ENCODE measurements around the gene PHKA2.

The PHKA2 gene

GRCh38 chrX:18996536-18996935, 12.6 kb upstream of the PHKA2 start:
- peaks cover 21% of the 10 kb centered on the region for H3K9me3 Mint-ChIP-seq
- no peaks in the 10 kb centered on the region for H3K36me3 Mint-ChIP-seq (ENCODE audit: low read depth)
- no peak for DNase-seq
- H3K4me3 Mint-ChIP-seq = no peak overlapping the region
- no peak overlapping the region for H3K27ac Mint-ChIP-seq
- H3K4me1 Mint-ChIP-seq = no peaks in the 10 kb centered on the region
- TF ChIP-seq CTCF (IDR thresholded peaks at IDR 0.05) = no peak
- peaks cover 7% of the 10 kb centered on the region for H3K27me3 Mint-ChIP-seq (ENCODE audit: low read depth, poor library complexity)

GRCh38 chrX:18995221-18995620, 11.3 kb upstream of the PHKA2 start:
- Mint-ChIP-seq H3K27ac (no peak overlapping the region), H3K36me3 (ENCODE audit: low read depth) (no peaks in the 10 kb centered on the region), H3K27me3 (ENCODE audit: low read depth, poor library complexity) (peaks cover 5% of the 10 kb centered on the region)

GRCh38 chrX:18994713-18995112, 10.8 kb upstream of the PHKA2 start:
- no peak for DNase-seq
- no peak overlapping the region for H3K4me3 Mint-ChIP-seq
- no peaks in the 10 kb centered on the region for H3K36me3 Mint-ChIP-seq (ENCODE audit: low read depth)
- peaks cover 4% of the 10 kb centered on the region for H3K27me3 Mint-ChIP-seq (ENCODE audit: low read depth, poor library complexity)
- H3K9me3 Mint-ChIP-seq = peaks cover 16% of the 10 kb centered on the region
- H3K27ac Mint-ChIP-seq = no peak overlapping the region
- no peak for TF ChIP-seq CTCF (IDR thresholded peaks at IDR 0.05)
- no peaks in the 10 kb centered on the region for H3K4me1 Mint-ChIP-seq

More at GRCh38 chrX:18995221-18995620, 11.3 kb upstream of the PHKA2 start:
- DNase-seq = no peak
- H3K9me3 Mint-ChIP-seq = peaks cover 16% of the 10 kb centered on the region
- no peak for TF ChIP-seq CTCF (IDR thresholded peaks at IDR 0.05)
- no peak overlapping the region for H3K4me3 Mint-ChIP-seq
- H3K4me1 Mint-ChIP-seq = no peaks in the 10 kb centered on the region

- no peaks in the 10 kb centered on the region for H3K4me1 Mint-ChIP-seq
- no peak overlapping the region for H3K27ac Mint-ChIP-seq
- H3K27me3 Mint-ChIP-seq (ENCODE audit: low read depth, poor library complexity) = peaks cover 4% of the 10 kb centered on the region
- H3K4me3 Mint-ChIP-seq = no peak overlapping the region
- peaks cover 18% of the 10 kb centered on the region for H3K9me3 Mint-ChIP-seq
- no peak for DNase-seq
- H3K36me3 Mint-ChIP-seq (ENCODE audit: low read depth) = no peaks in the 10 kb centered on the region
- no peak for TF ChIP-seq CTCF (IDR thresholded peaks at IDR 0.05)
These were observed 8.9 kb upstream of the PHKA2 start for GRCh38 chrX:18992829-18993228.

GRCh38 chrX:18985186-18985435, 1.2 kb upstream of the PHKA2 start:
- Mint-ChIP-seq H3K36me3 (ENCODE audit: low read depth) (no peaks in the 10 kb centered on the region), H3K27me3 (ENCODE audit: low read depth, poor library complexity) (no peaks in the 10 kb centered on the region), H3K9me3 (peaks cover 22% of the 10 kb centered on the region), H3K4me3 (peak overlapping the region; percentile 82), H3K27ac (no peak overlapping the region), H3K4me1 (peaks cover 5% of the 10 kb centered on the region)
- no peak for DNase-seq
- TF ChIP-seq CTCF (IDR thresholded peaks at IDR 0.05) = no peak

GRCh38 chrX:18984381-18985185, 669 bp upstream of the PHKA2 start:
- H3K27ac Mint-ChIP-seq = no peak overlapping the region

More at GRCh38 chrX:18984381-18985185, 669 bp upstream of the PHKA2 start:
- Mint-ChIP-seq H3K4me3 (peak overlapping the region; percentile 82), H3K9me3 (peaks cover 22% of the 10 kb centered on the region), H3K36me3 (ENCODE audit: low read depth) (no peaks in the 10 kb centered on the region), H3K4me1 (peaks cover 5% of the 10 kb centered on the region), H3K27me3 (ENCODE audit: low read depth, poor library complexity) (no peaks in the 10 kb centered on the region)
- DNase-seq = peak; percentile 76
- peak; percentile 31 for TF ChIP-seq CTCF (IDR thresholded peaks at IDR 0.05)

All from nephron progenitor cell (in vitro differentiated cells).